Measurements from ENCODE around the gene TRIM14.
"Not testable (repeated sequence)": the region's sequence is repeated elsewhere in the genome, so short reads cannot be mapped to it uniquely, and the experiment has no call there.

TRIM14 gene

DNA sequence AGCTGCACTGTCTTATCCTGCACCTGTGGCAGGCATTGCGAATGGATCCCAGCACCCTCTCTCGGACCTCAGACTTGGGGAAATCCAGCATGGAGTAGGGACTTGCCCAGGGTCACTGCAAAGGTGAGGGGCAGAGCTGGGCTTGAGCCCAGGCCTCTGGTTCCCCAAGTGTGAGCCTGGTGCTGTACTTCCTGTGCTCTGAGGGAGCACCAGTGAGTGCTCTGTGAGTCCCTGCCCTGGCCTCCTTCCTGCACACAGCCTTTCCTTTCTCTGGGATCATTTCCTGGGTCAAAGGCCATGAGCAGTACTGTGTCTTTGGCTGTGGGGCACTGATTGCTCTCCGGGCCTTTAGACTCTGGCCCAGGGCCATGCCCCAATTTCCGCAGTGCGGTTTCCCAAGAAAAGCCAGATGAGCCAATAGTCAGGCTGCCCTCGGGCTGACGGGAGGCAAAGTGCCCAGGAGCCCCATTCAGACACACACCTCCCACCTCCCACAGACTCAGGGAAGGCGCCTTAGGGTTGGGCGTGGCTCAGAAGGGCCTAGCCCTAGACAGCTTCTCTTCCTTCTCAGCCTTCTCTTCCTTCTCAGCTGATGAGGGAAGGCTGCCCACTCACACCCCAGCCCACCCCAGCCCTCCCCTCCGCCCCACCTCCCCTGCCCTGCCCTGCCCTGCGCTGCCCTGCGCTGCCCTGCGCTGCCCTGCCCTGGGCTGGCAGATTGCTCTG lies 23.3 kb upstream of the TRIM14 start:
- DNase-seq (ENCODE audit: low read depth, low spot score), result no peak

- no peak for DNase-seq (ENCODE audit: low read depth, low spot score)
Observed at GRCh38 chr9:98140503-98140902, 21.5 kb upstream of the TRIM14 start.

GRCh38 chr9:98136489-98136888 lies 17.5 kb upstream of the TRIM14 start:
- no peak for DNase-seq (ENCODE audit: low read depth, low spot score)

GRCh38 chr9:98135938-98136337 lies 16.9 kb upstream of the TRIM14 start:
- no peak for DNase-seq (ENCODE audit: low read depth, low spot score)

- no peak for DNase-seq (ENCODE audit: low read depth, low spot score)
Observed at GRCh38 chr9:98135558-98135934, 16.5 kb upstream of the TRIM14 start.

DNA sequence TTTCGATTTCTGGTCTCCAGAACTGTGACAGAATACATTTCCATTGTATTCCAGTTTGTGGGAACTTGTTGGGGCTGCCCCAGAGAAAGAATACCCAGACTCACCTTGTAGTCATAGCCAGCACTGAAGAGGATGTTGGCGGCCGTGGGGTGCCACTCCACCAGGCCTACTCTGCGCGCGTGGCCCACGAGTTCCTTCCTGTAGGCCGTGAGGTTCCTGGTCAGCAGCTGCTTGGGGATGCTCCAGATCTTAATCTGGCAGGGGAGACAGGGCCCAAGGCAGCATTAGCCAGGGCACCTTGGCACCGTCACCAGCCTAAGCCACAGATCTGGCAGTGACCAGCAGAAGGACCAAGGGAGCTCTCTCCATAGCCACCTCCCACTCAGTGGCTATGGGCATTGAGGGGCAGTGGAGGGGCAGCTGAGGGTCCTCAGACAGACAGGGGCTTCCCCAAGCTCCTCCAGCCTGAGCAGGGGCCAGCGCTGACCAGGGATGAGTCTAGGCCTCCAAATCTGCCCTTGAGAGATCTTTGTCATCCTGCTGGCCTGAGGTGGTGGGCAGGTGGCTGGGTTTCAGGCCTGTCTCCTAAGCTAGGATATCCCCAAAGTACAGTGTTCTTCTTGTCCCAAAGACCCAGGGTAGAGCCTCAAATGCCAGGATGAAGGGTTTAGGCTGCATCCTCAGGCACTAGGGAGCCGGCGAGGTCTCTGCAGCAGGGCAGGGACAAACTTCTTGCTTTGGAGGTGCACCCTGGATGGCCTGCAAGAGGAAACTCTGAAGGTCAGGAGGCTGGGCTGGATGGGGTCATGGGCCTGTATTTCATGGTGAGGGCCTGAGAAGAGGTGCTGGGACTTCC lies 15.9 kb upstream of the TRIM14 start:
- DNase-seq (ENCODE audit: low read depth, low spot score), result no peak

DNA sequence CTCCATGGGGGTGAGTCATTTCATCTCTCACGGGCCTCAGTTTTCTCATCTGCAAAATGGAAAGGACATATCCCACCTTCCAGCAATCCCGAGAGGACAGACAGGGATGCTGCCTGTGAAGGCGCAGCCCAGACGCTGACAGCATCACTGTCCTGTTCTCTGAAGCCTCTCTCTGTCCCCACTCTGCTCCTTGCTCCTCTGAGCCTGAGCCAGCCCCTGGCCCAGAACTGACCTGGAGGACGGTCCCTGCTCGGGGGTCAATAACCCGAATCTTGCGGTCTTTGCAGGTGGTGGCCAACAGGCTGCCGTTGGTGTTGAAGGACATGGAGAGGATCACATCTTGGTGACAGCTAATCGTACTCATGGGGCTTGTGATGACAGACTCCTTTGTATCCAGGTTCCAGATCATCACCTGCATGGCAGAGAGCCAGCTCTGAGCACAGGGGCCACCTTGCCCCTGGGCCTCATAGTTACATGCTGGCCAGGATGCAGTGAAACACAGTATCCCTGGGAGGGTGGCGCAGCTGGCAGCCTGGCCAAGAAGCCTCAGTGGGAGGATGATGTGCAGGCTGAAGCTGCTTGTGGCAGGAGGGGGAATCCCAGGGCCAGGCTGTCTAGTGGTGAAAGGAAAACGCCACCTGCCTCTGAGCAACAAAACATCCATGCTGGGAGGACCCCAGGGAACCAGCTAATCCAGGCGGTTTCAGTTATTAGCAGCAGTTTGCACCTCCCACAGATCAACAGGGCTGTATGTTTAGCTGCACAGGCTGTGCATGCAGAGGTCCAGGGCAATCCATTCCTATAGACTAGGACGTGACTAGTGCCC lies 14.0 kb upstream of the TRIM14 start:
- DNase-seq (ENCODE audit: low read depth, low spot score), result no peak

GRCh38 chr9:98132158-98132557 lies 13.1 kb upstream of the TRIM14 start:
- DNase-seq (ENCODE audit: low read depth, low spot score), result no peak

- no peak for DNase-seq (ENCODE audit: low read depth, low spot score)
Observed at GRCh38 chr9:98130576-98131228, 11.7 kb upstream of the TRIM14 start.

DNA sequence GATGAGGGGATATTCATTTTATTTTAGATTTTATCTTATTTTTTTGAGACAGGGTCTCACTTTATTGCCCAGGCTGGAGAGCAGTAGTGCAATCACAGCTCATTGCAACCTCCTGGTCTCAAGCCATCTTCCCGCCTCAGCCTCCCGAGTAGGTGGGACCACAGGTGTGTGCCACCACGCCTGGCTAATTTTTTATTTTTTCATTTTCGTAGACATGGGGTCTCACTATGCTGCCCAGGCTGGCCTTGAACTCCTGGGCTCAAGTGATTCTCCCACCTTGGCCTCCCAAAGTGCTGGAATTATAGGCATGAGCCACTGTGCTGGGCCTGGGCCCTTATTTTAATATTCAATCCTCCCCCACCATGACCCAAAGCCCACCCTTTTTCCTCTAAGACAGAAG lies 11.0 kb upstream of the TRIM14 start:
- not testable (repeated sequence) for DNase-seq (ENCODE audit: low read depth, low spot score)

DNA sequence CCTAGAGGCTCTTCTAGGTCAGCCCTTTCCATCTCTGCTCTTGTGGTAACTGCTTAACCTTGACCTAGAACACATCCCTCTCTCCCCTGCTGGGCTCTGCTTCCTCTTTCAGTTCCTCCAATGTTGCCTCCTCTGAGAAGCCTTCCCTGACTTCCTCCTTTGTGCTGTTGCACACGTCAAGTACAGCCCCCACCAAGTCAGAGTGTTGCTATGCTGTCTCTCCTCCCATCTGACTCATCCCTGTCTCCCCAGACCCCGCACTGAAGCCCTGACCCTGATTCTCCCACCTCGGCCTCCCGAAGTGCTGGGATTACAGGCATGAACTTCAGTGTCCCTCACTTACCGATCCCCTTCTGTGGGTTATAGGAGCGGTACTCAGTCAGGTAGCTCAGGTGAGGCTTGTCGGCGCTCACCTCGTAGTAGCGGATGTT lies 10.4 kb upstream of the TRIM14 start:
- no peak for DNase-seq (ENCODE audit: low read depth, low spot score)

GRCh38 chr9:98128316-98128715 lies 9.3 kb upstream of the TRIM14 start:
- no peak for DNase-seq (ENCODE audit: low read depth, low spot score)

- DNase-seq (ENCODE audit: low read depth, low spot score), result no peak
Observed at GRCh38 chr9:98127226-98127625, 8.2 kb upstream of the TRIM14 start.

DNA sequence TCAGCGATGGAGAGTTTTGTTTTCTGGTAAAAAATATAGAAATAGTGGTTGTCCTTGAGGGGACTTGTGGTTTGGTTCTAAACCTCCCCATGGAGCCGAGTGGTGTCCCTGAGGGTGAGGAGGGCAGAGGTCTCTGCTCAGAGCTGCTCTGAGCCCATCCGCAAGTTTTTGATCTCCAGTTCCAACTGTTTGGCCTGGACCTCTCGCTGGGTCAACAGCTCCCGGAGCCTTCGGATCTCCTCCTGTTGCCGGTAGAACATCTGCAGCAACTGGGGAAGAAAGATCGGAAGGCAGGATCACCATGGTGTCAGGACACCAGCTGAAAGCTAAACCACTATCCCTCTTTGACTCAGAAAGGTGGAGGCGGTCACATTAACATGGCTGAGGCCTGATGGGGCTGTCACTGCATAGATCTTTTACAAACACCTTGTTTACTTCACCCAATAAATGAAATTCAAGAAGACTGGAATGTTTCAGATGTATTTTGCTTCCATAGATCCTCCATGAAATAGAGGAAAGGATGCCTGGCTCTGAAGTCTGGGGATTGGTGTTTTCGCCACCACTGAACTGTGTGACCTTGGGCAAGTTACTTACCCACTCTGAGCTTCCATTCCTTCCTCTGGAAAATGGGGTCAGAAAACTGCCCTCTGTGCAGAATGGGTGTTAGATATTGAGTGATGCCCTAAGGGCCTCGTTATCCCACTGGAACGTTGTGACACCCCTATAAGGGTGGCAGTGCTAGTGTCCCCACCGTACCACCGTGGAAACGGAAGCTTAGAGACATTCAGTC lies 5.8 kb upstream of the TRIM14 start:
- no peak for DNase-seq (ENCODE audit: low read depth, low spot score)

DNA sequence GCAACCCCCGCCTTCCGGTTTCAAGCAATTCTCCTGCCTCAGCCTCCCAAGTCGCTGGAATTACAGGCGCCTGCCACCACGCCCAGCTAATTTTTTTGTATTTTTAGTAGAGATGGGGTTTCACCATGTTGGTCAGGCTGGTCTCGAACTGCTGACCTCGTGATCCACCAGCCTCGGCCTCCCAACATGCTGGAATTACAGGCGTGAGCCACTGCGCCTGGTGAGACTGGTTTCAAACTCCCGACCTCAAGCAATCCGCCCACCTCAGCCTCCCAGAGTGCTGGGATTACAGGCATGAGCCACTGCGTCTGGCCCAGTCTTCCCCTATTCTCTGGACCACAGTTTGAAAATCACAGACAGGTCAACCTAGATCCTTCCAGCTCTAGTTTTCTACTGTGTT lies 5.1 kb upstream of the TRIM14 start:
- DNase-seq (ENCODE audit: low read depth, low spot score), result not testable (repeated sequence)

DNA sequence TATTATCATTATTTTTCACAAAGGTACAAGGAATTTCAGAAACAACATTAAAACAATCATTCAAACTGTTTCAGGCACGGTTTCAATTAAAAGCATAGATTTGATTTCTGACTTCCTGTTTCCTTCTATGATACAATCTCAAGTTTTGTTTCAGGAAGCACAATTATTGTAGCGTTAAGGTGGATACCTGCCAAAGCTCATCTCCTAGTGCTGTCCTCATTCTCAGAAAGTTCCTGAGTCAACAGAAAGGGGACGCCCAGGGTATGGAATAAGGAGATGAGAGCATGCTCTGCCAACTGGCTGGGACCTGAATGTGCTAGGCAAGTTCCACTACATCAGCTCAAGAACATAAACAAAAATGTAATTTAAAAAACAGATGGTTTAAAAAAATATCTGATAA lies 2.0 kb upstream of the TRIM14 start:
- no peak for DNase-seq (ENCODE audit: low read depth, low spot score)

DNA sequence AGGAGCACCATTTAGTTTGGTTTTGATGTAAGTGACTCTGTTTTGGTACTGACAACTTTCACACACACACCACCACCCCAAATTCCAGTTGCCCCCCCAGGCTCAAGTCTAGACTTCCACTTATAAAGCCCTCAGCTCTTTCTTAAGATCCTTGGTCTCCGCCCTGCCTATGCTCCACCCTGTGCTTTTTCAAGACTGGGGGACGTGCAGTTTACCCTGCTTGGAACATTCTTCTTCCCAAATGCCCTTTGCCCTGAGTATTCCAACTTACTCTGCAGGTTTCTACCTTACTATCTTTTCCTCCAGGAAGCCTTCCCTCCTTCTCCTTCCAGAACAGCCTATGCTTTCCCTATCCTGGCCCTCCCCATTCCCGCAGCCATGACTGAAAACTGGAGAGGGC lies 1.5 kb upstream of the TRIM14 start:
- DNase-seq (ENCODE audit: low read depth, low spot score), result no peak

GRCh38 chr9:98117984-98118639 lies 910 bp downstream of the TRIM14 start:
- no peak for DNase-seq (ENCODE audit: low read depth, low spot score)

DNA sequence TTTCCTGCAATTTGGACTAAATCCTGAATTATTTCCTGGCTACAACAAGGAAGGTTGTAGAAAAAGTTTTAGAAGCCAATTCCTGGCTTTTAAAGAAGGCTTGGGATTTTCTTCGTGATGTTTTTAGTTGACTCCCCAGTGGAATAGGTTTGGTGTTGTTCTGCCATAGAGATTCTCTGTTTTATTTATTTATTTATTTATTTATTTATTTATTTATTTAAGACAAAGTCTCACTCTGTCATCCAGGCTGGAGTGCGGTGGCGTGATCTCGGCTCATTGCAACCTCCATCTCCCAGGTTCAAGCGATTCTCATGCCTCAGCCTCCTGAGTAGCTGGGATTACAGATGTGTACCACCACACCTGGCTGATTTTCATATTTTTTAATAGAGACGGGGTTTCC lies 1.9 kb downstream of the TRIM14 start:
- DNase-seq (ENCODE audit: low read depth, low spot score), result not testable (repeated sequence)

- DNase-seq (ENCODE audit: low read depth, low spot score), result no peak
Observed at GRCh38 chr9:98109052-98109451, 10.0 kb downstream of the TRIM14 start.
